ENCODE data around the gene TXLNA. TPM values are rescaled to one million over a fixed set of nuclear protein-coding genes. Genes with fewer than 3 reads are reported as not detected.
"Not testable (repeated sequence)": the region's sequence is repeated elsewhere in the genome, so short reads cannot be mapped to it uniquely, and the experiment has no call there.

Gene TXLNA
- total RNA-seq = 10 to 100 TPM; 25.3 to 47.7 (median 43.8) TPM
- total RNA-seq (2013) = 35.4 TPM
- total RNA-seq = 60.0 to 333 (median 126) reads per million in 29 experiments

DNA sequence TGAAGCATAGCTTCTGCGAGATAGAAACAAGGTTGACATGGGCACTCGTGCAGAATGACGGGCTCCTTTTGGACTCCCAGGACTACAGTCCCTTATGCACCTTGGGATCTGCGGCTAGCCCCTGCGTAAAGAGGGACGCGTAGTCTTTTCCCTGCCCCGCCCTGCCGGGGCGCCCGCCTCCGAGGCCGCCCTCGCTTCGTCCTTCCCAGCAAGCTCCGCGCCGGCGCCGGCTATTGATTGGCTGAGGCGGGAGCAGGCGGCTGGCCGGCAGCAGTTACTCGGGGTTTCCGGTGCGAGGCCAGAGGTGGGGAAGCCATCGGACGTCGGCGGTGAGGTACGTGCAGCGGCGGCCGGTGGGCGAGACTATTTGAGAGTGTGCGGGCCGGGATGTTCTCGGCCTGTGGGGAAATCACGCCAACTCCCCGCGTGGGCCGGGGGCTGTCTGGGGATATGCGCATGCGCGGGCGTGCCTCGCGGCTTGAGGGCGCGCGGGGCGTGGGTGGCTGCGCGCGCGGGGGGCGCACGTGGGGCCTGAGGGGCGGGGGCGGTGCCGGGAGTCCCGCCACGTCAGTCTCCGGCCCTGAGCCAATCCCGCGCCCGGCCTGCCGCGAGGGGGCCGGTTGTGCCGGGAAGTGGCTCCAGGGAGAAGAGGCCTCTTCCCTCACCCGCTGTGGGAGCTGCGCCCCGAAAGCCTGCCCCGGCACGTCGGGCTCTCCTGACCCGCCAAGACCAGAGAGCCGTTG, at the start of gene TXLNA:
TSS of gene TXLNA (plus strand) at position 233 of the 743 bp plus-strand sequence. CDS start 671 bp downstream, outside the sequence.
- peak within 1 kb of the TSS; percentile 86 to 91 for H3K4me3 ChIP-seq (ENCODE audit: control insufficient read depth in 1 of 2, extremely low read depth in 1 of 2, low read length in 1 of 2)
- CTCF ChIA-PET = interaction anchor here (0.5 to 0.6 kb wide), 2 partner anchors 69 to 748 kb away, joined by 3 to 4 read pairs; no protein-coding TSS in a partner anchor
- peaks cover 12 to 23% of the 10 kb centered on the region in 2 donors for H3K36me3 ChIP-seq (ENCODE audit: control insufficient read depth in 2 of 2, extremely low read depth in 1 of 2, insufficient read depth in 1 of 2, low read length in 1 of 2)
- Mint-ChIP-seq H3K27ac (peak within 1 kb of the TSS; percentile 94 to 95), H3K4me1 (peaks cover 39 to 44% (median 41%) of the 10 kb centered on the region in 3 donors), H3K36me3 (peaks cover 23% of the 10 kb centered on the region), H3K4me3 (peak within 1 kb of the TSS; percentile 87 to 93 (median 90)), H3K9me3 (no peaks in the 10 kb centered on the region), H3K27me3 (no peaks in the 10 kb centered on the region)
- POLR2A ChIA-PET = interaction anchor here (0.6 to 1.0 kb wide), 5 partner anchors 71 to 210 kb away, joined by 3 to 17 read pairs (median 3); partner anchors contain the start of genes KPNA6 (in 1 of the 2) and MARCKSL1 (in 1 of the 2)
- DNase-seq (peak; percentile 56 to 91 (median 78)), ATAC-seq (replicated peaks in 1 of 4) (peak; percentile 89 to 92 (median 90))
- H3K9me3 ChIP-seq = no peaks in the 10 kb centered on the region
- peak within 1 kb of the TSS; percentile 65 for H3K27ac ChIP-seq (ENCODE audit: low read length)
- under 1% methylated on average over 76 of the region's 79 CpGs for WGBS (ENCODE audit: insufficient coverage)
- peaks cover 7 to 37% of the 10 kb centered on the region in 2 experiments for H3K4me1 ChIP-seq (ENCODE audit: control insufficient read depth in 1 of 2, extremely low read depth in 1 of 2, insufficient read depth in 2 of 2, low read length in 2 of 2)
- no peaks in the 10 kb centered on the region for H3K27me3 ChIP-seq (replicated peaks in 1 of 2; ENCODE audit: control insufficient read depth in 2 of 2, extremely low read depth in 1 of 2, insufficient read depth in 2 of 2, low read length in 1 of 2)

DNA sequence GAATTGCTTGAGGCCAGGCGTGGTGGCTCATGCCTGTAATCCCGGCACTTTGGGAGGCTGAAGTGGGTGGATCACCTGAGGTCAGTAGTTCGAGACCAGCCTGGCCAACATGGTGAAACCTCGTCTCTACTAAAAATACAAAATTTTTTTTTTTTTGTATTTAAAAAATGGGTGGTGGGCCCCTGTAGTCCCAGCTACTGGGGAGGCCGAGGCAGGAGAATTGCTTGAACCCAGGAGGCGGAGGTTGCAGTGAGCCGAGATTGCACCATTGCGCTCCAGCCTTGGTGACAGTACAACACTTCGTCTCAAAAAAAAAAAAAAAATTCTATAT, 45.6 kb upstream of the TXLNA start:
- H3K9me3 ChIP-seq; H3K27ac Mint-ChIP-seq; H3K27me3 ChIP-seq (replicated peaks in 1 of 2; ENCODE audit: control insufficient read depth in 2 of 2, extremely low read depth in 1 of 2, insufficient read depth in 2 of 2, low read length in 1 of 2); H3K27me3 Mint-ChIP-seq; H3K4me1 ChIP-seq (ENCODE audit: control insufficient read depth in 1 of 2, extremely low read depth in 1 of 2, insufficient read depth in 2 of 2, low read length in 2 of 2); H3K27ac ChIP-seq (ENCODE audit: low read length); H3K9me3 Mint-ChIP-seq; H3K4me3 ChIP-seq (ENCODE audit: control insufficient read depth in 1 of 2, extremely low read depth in 1 of 2, low read length in 1 of 2); POLR2A ChIA-PET; DNase-seq; ATAC-seq (replicated peaks in 1 of 4); H3K4me3 Mint-ChIP-seq: not testable (repeated sequence)
- Mint-ChIP-seq H3K36me3 (peaks cover 15% of the 10 kb centered on the region), H3K4me1 (peaks cover 33 to 39% (median 35%) of the 10 kb centered on the region in 3 donors)
- peaks cover 0 to 21% of the 10 kb centered on the region in 2 donors for H3K36me3 ChIP-seq (ENCODE audit: control insufficient read depth in 2 of 2, extremely low read depth in 1 of 2, insufficient read depth in 1 of 2, low read length in 1 of 2)
- CTCF ChIA-PET = interaction anchor here in 1 of 2 donors (0.6 kb wide), 1 partner anchor 211 kb away, joined by 5 read pairs; no protein-coding TSS in a partner anchor
- 100% methylated on average over 2 of the region's 9 CpGs for WGBS (ENCODE audit: insufficient coverage)

DNA sequence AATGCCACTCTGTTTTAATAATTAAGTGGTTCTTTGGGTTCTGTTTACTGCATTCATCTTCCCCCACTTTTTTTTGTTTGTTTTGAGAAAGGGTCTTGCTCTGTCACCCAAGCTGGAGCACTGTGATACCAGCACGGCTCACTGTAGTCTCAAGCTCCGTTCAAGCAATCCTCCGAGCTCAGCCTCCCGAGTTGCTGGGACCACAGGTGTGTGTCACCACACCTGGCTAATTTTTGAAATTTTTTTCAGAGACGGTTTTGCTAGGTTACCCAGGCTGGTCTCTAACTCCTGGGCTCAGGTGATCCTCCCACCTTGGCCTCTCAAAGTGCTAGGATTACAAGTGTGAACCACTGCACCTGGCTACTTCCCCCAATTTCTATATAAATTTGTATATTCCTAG, 42.4 kb upstream of the TXLNA start:
- Mint-ChIP-seq H3K4me1 (peaks cover 48 to 55% (median 51%) of the 10 kb centered on the region in 3 donors), H3K27me3 (no peaks in the 10 kb centered on the region), H3K9me3 (no peaks in the 10 kb centered on the region), H3K27ac (no peak overlapping the region), H3K36me3 (peaks cover 15% of the 10 kb centered on the region), H3K4me3 (no peak overlapping the region)
- H3K27ac ChIP-seq (ENCODE audit: low read length) = no peak overlapping the region
- ATAC-seq (replicated peaks in 1 of 4) = no peak
- no peaks in the 10 kb centered on the region for H3K9me3 ChIP-seq
- 85% methylated on average over 5 of the region's 5 CpGs for whole genome bisulfite sequencing (ENCODE audit: insufficient coverage)
- H3K27me3 ChIP-seq (replicated peaks in 1 of 2; ENCODE audit: control insufficient read depth in 2 of 2, extremely low read depth in 1 of 2, insufficient read depth in 2 of 2, low read length in 1 of 2) = no peaks in the 10 kb centered on the region
- POLR2A ChIA-PET = no interaction called here
- H3K4me1 ChIP-seq (ENCODE audit: control insufficient read depth in 1 of 2, extremely low read depth in 1 of 2, insufficient read depth in 2 of 2, low read length in 2 of 2) = peaks cover 2 to 4% of the 10 kb centered on the region in 2 experiments
- H3K36me3 ChIP-seq (ENCODE audit: control insufficient read depth in 2 of 2, extremely low read depth in 1 of 2, insufficient read depth in 1 of 2, low read length in 1 of 2) = peaks cover 0 to 5% of the 10 kb centered on the region in 2 donors
- H3K4me3 ChIP-seq (ENCODE audit: control insufficient read depth in 1 of 2, extremely low read depth in 1 of 2, low read length in 1 of 2) = no peak overlapping the region
- CTCF ChIA-PET = no interaction called here
- no peak for DNase-seq

DNA sequence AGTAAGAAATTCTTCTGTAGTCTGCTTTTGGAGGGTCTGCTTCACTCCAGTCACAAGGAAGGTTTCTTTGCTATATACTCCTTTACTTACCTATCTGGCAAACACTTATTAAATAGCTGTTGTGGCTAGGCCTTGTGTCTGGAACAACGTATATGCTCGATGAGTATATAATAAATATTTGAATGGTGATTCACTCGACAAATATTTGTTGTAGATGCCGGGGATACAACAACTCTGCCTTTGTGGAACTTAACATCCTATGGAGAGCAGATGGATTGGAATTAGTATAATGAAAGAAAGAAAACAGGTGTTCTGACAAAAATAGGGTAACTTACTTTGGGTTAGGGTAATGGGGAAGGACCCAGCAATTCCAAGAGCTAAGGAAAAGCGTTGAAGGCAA, 40.5 kb upstream of the TXLNA start:
- Mint-ChIP-seq H3K27me3 (no peaks in the 10 kb centered on the region), H3K27ac (peak overlapping the region; percentile 44 to 71), H3K9me3 (no peaks in the 10 kb centered on the region), H3K36me3 (peaks cover 15% of the 10 kb centered on the region), H3K4me3 (no peak overlapping the region), H3K4me1 (peaks cover 54 to 66% (median 65%) of the 10 kb centered on the region in 3 donors)
- 100% methylated on average over 2 of the region's 5 CpGs for WGBS (ENCODE audit: insufficient coverage)
- no peaks in the 10 kb centered on the region for H3K27me3 ChIP-seq (replicated peaks in 1 of 2; ENCODE audit: control insufficient read depth in 2 of 2, extremely low read depth in 1 of 2, insufficient read depth in 2 of 2, low read length in 1 of 2)
- H3K36me3 ChIP-seq (ENCODE audit: control insufficient read depth in 2 of 2, extremely low read depth in 1 of 2, insufficient read depth in 1 of 2, low read length in 1 of 2) = peaks cover 0 to under 1% of the 10 kb centered on the region in 2 donors
- ATAC-seq (replicated peaks in 1 of 4) (no peak), DNase-seq (no peak)
- no peaks in the 10 kb centered on the region for H3K9me3 ChIP-seq
- no peak overlapping the region for H3K27ac ChIP-seq (ENCODE audit: low read length)
- ChIA-PET CTCF (interaction anchor here (0.6 to 1.0 kb wide), 2 partner anchors 15 to 169 kb away, joined by 3 to 6 read pairs; no protein-coding TSS in a partner anchor), POLR2A (no interaction called here)
- H3K4me1 ChIP-seq (ENCODE audit: control insufficient read depth in 1 of 2, extremely low read depth in 1 of 2, insufficient read depth in 2 of 2, low read length in 2 of 2) = peaks cover 2 to 10% of the 10 kb centered on the region in 2 experiments
- no peak overlapping the region for H3K4me3 ChIP-seq (ENCODE audit: control insufficient read depth in 1 of 2, extremely low read depth in 1 of 2, low read length in 1 of 2)

DNA sequence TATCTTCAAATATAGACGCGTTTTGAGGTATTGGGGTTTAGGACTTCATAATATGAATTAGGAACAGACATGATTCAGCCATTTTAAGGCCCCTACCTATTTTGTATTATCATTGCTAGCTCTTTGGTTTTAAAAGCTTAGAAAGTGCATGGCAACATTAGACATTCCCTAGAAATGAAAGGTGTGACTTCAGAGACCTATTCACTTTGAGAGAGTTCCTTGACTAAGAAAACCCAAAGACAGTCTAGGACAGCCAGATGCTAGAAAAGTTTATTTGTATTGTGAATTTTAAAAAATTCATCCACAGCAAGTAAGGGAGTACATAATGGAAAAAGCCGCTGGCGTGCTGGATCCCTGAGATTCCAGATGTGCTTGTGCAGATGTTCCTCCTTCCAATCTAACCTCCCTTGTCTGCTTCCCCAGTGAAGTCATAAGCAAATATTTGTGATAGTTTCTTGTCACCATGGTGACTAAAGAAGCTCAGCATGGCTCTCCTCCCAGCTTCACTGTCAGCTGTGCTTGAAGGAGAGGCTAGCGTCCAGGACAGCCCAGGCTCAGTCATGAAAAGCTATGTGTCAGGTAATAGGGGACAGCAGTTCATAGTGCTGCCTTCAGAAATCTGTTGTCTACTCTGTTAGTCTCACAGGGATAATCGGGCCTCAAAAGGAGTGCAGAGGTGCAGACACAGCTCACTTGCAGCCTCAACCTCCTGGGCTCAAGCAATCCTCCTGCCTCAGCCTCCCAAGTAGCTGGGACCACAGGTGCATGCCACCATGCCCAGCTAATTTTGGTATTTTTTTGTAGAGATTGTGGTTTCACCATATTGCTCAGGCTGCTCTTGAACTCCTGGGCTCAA, 36.8 kb upstream of the TXLNA start:
- Mint-ChIP-seq H3K4me1 (peaks cover 59 to 72% (median 66%) of the 10 kb centered on the region in 3 donors), H3K9me3 (no peaks in the 10 kb centered on the region), H3K27ac (peak overlapping the region; percentile 59 to 68), H3K27me3 (no peaks in the 10 kb centered on the region), H3K36me3 (peaks cover 16% of the 10 kb centered on the region), H3K4me3 (no peak overlapping the region)
- ChIA-PET CTCF (interaction anchor here (0.5 to 1.3 kb wide), 4 partner anchors 8 to 251 kb away, joined by 4 to 7 read pairs (median 4); partner anchors contain the start of gene BSDC1 (in 1 of the 2)), POLR2A (interaction anchor here in 1 of 2 donors (0.6 to 0.9 kb wide), 2 partner anchors 12 to 13 kb away, joined by 3 read pairs; no protein-coding TSS in a partner anchor)
- Histone ChIP-seq H3K27ac (ENCODE audit: low read length) (no peak overlapping the region), H3K9me3 (no peaks in the 10 kb centered on the region), H3K27me3 (replicated peaks in 1 of 2; ENCODE audit: control insufficient read depth in 2 of 2, extremely low read depth in 1 of 2, insufficient read depth in 2 of 2, low read length in 1 of 2) (no peaks in the 10 kb centered on the region), H3K4me1 (ENCODE audit: control insufficient read depth in 1 of 2, extremely low read depth in 1 of 2, insufficient read depth in 2 of 2, low read length in 2 of 2) (peaks cover 2 to 16% of the 10 kb centered on the region in 2 experiments), H3K4me3 (ENCODE audit: control insufficient read depth in 1 of 2, extremely low read depth in 1 of 2, low read length in 1 of 2) (no peak overlapping the region), H3K36me3 (ENCODE audit: control insufficient read depth in 2 of 2, extremely low read depth in 1 of 2, insufficient read depth in 1 of 2, low read length in 1 of 2) (no peaks in the 10 kb centered on the region)
- DNase-seq (no peak), ATAC-seq (replicated peaks in 1 of 4) (no peak)
- 100% methylated on average over 2 of the region's 6 CpGs for WGBS (ENCODE audit: insufficient coverage)

DNA sequence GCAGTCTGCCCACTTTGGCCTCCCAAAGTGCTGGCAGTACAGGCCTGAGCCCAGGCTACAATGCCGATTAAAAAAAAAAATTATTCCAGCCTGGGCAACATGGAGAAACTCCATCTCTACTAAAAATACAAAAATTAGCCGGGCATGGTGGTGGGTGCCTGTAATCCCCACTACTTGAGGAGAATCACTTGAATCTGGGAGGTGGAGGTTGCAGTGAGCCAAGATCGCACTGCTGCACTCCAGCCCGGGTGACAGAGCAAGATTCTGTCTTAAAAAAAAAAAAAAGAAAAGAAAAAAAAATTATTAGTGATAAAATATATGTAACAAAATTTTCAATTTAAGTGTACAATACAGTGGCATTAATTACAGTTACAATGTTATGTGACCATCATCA, 36.2 kb upstream of the TXLNA start:
- no CpG with 5 or more reads among the region's 4 CpGs for WGBS (ENCODE audit: insufficient coverage)
- H3K27me3 Mint-ChIP-seq; H3K36me3 ChIP-seq (ENCODE audit: control insufficient read depth in 2 of 2, extremely low read depth in 1 of 2, insufficient read depth in 1 of 2, low read length in 1 of 2); H3K9me3 ChIP-seq; H3K27me3 ChIP-seq (replicated peaks in 1 of 2; ENCODE audit: control insufficient read depth in 2 of 2, extremely low read depth in 1 of 2, insufficient read depth in 2 of 2, low read length in 1 of 2); POLR2A ChIA-PET; ATAC-seq (replicated peaks in 1 of 4); H3K27ac ChIP-seq (ENCODE audit: low read length); H3K4me3 Mint-ChIP-seq; H3K4me3 ChIP-seq (ENCODE audit: control insufficient read depth in 1 of 2, extremely low read depth in 1 of 2, low read length in 1 of 2); H3K27ac Mint-ChIP-seq; DNase-seq; H3K9me3 Mint-ChIP-seq: not testable (repeated sequence)
- peaks cover 52 to 66% (median 63%) of the 10 kb centered on the region in 3 donors for H3K4me1 Mint-ChIP-seq
- peaks cover 2 to 16% of the 10 kb centered on the region in 2 experiments for H3K4me1 ChIP-seq (ENCODE audit: control insufficient read depth in 1 of 2, extremely low read depth in 1 of 2, insufficient read depth in 2 of 2, low read length in 2 of 2)
- peaks cover 22% of the 10 kb centered on the region for H3K36me3 Mint-ChIP-seq
- CTCF ChIA-PET = interaction anchor here in 1 of 2 donors (1.2 to 1.3 kb wide), 2 partner anchors 34 to 126 kb away, joined by 4 to 5 read pairs; no protein-coding TSS in a partner anchor
